Esophagus muscularis mucosa (tissue), 3 donors: ENCODE results near the gene PAQR8.

Source experiments
- CTCF ChIP-seq, 3 experiments: fragments of 200-600 bp in 2 of 3; fragments of 450-650 bp in 1 of 3; sonication (generic) in 2 of 3; IDR thresholded peaks; one replicate each; pipeline ENCODE4 v1.5.1; 2017 to 2019; ENCODE audit warnings: antibody characterized with exemption in 3 of 3, mild to moderate bottlenecking in 2 of 3, moderate library complexity in 1 of 3
- POLR2A ChIP-seq: fragments of 450-650 bp; IDR thresholded peaks from one replicate; pipeline ENCODE4 v1.6.1; 2017; ENCODE audit warnings: antibody characterized with exemption, moderate library complexity, mild to moderate bottlenecking, low read depth
- POLR2AphosphoS5 ChIP-seq, 2 donors: sonication (generic); formaldehyde crosslinking; IDR thresholded peaks; one replicate each; pipeline ENCODE4 v1.6.1; 2017; ENCODE audit warnings: antibody characterized with exemption in 2 of 2

DNA sequence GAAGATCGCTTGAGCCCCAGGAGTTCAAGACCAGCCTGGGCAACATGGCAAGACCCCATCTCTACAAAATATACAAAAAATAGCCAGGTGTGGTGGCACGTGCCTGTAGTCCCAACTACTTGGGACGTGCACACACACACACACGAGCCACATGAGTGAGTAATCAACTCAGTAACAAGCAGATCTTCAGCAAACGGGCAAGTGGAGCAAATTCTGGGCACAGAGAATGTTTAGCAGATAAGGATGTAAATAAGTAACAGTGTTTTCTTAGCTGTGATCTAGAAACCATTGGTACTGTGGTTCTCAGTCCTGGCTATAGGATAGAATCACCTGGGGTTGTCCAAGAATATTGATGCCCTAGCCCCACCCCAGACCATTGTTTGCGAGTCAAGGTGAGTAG, 6.1 kb downstream of the PAQR8 start:
- no peak for TF ChIP-seq CTCF (IDR thresholded peaks at IDR 0.05)
- no peak for TF ChIP-seq POLR2AphosphoS5 (IDR thresholded peaks at IDR 0.05)
- TF ChIP-seq POLR2A = no peak
